Epithelial cell of prostate (primary cell): ENCODE data around the gene ARHGAP25.

ENCODE experiments used
- DNase-seq: peaks from one replicate; pipeline ENCODE4 v3.0.0-alpha.2; 2011; ENCODE audit warnings: low read depth, low spot score
- H3K27ac ChIP-seq: fragments of 450-650 bp; 2 replicates; pipeline ENCODE4 v1.5.1; 2017; ENCODE audit warnings: mild to moderate bottlenecking

ARHGAP25 gene

DNA sequence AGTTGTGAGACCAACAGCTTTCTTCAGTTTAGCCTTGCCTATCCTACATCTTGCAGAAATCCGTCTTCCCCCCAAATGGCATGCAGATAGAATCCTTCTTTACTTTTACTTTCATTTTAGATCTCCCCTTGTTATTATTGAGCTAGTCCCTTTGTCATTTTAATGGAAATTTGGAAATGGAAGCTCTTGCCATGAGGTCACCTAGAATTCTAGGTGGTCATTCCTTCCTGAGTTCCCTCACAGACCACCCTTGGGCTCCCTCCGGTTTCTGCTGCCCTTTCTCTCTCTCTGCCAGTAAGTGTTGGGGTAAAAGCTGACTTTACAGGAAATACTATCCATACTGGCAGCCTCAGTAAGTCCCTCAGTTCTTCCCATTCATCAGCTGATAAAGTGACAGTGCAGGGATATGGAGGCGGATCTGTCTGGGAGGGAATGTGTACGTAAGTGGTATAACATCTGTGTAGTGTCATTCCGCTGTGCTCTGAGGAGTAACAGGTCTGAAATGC, 30.2 kb downstream of the ARHGAP25 start:
- no peak overlapping the region for H3K27ac ChIP-seq
- DNase-seq, result no peak

DNA sequence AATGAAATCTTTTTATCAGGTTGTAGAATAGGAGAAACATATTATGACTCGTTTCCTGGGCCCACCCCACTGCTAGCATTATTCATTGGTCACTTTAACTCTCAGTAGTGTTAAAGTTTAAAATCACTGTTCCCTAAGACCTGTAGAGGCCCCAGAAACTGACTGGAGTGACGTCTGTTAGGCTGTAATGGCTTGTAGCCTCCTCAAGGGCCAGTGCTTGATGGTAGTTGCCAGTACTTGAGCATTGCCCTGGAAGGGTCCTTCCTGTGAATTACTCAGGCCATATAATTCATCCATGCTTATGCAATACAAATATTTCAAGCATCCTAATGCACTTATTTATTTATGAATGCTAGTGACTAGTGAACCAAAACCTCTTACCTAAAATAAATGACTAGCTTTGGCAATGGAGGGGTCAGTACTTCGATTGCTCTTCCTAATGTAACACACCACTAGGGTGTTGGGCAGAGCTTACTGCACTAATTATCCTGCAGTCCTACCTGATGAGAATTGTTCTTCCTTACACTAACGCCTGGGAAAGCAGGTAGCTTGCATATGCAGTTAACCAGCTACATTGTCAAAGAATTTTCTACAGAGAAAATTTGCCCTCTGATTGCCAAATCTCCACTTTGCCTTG, 31.2 kb downstream of the ARHGAP25 start:
- peak overlapping the region; percentile 53 for H3K27ac ChIP-seq
- DNase-seq, result no peak

DNA sequence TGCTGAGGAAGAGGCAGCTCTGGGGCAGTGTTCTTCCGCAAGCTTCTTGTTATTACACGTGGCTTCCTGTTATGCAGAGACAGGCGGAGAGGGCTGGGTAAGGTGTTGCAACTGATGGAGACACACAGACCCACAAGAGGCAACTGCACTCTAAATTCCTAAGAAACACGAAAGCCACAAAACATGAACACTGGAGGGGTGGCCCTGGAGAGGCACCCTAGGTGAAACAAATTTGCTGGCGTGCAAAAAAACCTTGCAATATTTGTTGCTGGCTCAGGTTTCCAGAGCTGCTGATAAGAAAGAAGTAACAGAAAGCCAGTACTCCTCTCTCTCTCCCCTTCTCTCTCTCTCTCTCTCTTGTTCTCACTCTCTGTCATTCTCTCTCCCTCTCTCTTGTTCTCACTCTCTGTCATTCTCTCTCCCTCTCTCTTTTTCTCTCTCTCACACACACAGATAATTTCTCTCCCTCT, 31.8 kb downstream of the ARHGAP25 start:
- no peak for DNase-seq
- peak overlapping the region; percentile 53 for H3K27ac ChIP-seq

DNA sequence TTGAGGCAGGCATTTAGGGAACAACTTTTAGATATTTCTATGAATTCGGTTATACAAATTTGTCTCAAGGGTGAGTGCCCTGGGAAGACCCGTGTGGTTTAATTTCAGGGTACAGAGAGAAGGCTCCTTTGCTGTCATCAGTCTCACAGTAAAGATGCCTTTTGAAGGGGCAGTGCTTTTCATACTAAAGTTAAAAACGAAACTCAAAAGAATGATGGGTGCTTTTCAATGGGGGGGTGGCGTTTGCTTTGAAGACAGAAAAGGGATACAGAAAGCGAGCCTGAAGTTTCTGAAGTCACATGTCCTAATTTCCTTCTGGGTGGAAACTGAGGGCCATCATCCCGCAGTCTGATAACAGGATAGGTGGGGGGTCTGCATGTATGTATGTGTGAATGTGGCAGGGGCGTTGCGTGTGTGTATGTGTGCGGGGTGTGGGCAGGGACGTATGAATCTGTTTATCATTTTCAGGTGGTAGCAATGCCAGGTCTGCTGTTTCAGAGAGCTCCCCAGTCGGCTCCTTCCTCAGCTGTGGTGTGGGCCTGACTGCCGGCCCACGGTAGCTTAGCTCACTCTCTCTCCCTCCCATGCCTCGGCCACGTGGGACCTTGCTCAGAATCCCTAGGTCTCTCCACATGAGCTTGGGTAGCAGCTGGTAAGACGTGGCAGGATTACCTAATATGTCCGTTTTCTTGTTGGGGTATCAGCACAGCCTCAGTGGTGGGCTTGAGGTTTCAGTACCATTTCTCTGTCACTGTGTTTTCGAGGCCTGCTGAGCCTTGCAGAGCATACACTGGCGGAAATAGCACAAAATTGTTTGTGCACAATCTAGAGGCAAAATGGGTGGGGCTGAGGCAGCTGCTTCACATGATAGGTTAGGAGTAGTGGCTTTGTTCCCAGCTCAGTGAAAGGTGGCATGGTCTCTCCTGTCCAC, 32.7 kb downstream of the ARHGAP25 start:
- no peak for DNase-seq
- H3K27ac ChIP-seq, result no peak overlapping the region

DNA sequence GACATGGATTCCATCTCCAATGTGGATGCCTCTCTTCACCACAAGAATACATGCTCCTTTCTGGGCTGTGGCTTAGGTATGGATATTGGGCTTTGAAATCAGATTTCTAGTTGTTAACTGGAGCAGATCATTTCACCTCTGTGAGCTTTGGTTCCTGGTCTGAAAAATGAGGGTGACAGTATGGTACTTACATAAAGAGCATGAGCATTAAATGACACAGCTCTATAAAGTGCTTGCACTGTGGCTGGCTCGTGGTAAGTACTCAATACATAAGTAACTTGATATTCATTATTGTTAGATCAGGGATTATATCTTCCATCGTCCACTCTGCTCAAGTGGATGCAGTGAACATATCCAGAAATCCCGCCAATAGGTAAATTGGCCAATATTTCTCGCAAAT, 33.4 kb downstream of the ARHGAP25 start:
- DNase-seq, result no peak
- H3K27ac ChIP-seq, result no peak overlapping the region

DNA sequence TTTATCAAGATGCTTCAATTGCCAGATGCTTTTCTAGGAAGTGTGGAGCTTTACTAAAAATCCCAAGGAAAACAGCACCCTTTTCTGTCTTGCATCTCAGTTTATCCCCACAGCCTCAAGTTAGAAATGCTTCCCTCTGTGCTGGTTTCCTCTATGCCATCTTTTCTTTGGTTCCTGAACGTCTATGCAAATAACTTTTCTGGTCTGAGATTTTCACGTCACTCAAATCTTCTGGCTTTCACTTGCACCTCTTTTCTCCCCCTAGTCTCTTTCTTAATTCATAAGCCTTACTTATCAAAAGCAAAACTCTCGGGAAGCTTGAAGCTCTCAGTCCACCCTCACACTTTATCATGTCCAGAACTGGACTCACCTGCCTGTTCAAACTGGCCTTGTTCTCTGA, 33.9 kb downstream of the ARHGAP25 start:
- no peak for DNase-seq

DNA sequence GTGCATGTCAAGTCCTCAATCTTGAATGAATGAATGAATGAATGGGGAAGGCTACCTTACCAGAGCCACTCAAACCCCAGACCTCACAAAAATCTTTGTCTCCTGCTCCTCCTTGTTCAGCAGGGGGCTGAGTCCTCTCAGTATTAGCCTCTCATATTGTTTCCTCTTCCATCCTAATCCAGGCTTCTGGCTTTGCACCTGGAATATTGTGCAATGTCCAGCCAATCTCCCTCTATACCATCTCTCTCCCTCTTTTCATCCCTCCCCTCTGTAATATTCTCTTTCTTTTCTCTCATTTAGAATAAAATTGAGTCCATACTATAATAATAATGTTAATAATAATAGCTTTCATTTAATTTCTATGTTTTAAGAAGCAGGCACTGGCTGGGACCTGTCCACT, 34.3 kb downstream of the ARHGAP25 start:
- DNase-seq, result no peak
- no peak overlapping the region for H3K27ac ChIP-seq

More for the DNA sequence above, 33.9 kb downstream of the ARHGAP25 start:
- H3K27ac ChIP-seq, result no peak overlapping the region

DNA sequence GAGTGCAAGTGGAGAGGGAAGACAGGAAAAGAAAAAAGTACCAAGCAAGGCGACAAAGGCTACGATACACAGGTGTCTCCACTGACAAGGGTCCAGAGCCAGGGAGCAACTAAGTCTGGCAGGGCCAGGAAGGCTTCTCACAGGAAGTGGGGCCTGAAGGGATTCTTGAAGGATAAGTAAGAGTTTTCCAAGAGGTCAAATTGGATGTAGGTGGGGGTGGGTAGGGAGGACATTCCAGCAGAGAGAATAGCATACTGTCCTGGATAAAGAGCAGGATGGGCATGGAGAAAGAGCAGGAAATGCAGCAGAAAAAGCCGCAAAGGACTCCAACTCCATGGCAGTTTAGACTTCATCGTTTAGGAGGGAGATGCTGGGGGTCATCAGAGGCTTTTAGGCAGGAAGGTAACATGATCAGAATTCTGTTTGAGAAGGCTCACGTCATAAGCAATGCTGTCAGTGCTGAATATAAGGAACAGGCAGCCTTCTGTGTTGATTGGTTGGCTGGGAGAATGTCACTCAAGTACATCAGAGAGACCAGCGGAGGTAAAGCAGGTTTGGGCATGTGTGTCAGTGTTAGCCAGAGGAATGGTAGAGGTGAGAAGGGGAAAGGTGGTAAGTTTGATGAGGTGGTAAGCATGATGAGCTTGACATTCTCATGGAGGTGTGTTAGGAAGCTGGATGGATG, 35.1 kb downstream of the ARHGAP25 start:
- no peak overlapping the region for H3K27ac ChIP-seq
- no peak for DNase-seq

DNA sequence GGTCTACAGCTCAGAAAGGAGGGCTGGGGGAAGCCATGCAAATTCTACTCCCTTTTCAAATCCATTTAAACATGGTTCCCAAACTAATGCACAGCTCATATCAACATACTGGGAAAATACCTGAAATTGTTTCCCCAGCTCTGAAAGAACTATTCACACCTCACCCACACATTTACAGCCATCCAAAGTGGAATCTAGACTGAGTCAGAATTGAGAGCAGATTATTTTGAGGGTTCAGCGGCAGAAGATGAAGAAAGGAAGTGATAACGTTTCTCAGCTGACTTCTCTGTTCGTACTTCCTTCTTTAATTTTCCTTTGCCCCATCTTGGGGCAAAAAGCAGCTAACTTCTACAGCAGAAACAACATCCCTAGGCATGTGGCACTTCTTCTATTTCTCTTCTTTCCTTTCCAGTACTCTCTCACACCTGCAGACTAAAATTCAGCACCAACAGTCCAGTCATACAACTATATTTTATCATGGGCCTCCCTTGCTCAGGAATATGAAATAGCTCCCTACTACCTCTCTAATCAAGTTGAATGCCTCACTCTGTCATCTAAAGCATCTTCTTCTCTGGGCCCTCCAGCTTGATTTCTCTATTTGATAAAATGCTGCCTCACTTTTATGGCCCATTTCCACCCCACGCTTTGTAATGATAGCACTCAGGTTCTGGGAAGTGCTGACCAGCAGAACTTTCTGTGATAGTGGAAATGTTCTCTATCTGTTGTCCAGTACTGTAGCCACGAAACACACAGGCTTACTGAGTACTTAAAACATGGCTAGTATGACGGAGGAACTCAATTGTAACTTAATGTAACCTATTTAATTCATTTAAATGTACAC, 35.9 kb downstream of the ARHGAP25 start:
- no peak overlapping the region for H3K27ac ChIP-seq
- DNase-seq, result no peak

DNA sequence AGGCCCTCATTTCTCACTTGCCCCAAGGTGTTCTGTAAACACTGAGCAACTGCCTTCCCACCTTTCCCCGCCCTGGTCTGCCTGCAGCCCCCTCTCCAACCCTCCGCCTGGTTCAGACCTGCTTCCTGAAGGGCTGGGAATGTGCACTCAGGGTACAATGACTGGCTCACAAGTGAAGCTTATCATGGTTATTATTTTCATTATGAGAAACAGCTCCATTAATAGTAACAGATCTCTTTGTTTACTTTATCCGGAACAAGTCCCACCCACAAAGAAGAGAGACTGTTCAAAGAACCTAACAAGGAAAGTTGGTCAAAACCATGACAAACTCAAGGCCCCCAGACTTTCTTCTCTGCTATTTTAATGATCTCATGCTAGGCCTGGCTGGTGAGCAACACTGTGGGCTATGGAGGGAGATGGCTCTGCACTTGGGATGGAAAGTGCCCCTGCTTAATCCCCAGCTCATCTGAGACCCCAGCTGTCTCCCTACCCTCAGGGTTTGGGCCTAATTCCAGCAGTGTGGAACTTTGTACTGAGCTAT, 36.7 kb downstream of the ARHGAP25 start:
- DNase-seq, result no peak
- no peak overlapping the region for H3K27ac ChIP-seq

DNA sequence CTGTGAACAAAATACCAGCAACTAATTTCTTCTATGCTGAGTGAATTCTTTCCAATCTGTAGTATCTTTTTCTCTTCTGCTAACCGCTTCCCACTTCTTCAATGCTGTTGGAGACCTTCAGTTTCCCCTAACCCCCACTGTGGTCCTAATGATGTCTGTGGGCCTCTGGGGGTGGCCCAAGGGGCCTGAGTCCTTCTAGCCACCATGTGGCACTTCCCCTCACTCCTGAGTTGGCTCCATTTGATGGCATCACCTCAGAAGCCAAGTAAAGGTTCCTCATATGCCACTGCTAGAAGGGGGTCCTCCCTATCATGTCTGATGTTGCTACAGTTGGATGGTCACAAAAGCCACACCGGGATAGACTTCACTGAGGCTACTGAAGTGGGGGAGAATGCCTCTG, 37.5 kb downstream of the ARHGAP25 start:
- H3K27ac ChIP-seq, result no peak overlapping the region
- DNase-seq, result no peak

DNA sequence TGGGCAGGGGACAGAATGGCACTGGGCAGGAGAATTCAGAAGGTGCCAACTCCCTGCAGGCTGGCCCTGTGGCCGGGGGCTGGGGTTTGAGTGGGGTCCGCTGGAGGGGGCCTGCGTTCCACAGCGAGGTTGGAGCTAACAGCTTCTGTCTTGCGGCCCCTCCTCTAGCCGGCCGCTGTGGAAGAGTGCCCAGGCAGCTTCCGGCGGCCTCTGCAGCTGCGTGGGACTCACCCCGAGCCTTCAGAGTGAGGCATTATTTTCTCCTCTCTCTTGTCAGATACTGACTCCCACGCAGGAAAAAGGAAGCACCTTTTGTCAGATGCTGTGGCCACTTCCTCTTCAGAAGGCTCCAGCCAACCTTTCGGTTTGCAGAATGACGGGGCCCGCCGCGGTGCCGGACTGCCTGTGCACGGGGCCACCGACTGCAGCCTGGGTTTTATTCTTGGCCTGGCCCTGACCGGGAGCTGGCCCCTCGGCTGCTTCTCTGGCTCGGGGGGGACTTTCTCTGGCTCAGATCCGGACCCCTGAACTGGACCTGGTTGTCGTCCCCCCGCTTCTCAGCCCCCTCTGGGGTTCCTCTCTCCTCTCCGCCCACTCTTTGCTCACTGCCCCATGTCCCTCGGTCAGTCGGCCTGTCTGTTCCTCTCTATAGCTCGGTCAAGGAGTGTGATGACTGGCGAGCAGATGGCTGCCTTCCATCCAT, 40.1 kb downstream of the ARHGAP25 start:
- H3K27ac ChIP-seq, result no peak overlapping the region
- DNase-seq, result no peak

DNA sequence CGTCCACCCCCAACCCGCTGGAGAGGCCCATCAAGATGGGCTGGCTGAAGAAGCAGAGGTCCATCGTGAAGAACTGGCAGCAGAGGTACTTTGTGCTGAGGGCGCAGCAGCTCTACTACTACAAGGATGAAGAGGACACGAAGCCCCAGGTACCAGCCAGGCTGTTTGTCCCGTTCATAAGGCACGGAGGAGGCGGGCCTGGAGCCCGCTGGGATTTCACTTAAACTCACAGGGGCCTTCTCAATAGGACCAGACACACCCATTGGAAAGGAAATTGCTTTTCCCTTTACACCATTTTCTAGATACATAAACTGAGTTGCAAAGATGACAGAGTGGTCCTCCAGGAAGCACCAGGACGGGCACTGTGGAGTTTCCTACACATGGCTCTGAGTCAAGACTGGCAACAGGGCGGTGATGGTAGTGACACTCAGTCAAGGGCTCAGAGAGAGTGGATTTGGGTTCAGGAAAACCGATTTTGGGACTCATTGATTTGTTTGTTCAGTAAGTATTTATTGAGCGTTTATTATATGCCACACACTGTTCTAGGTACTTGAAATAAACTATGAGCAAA, 40.7 kb downstream of the ARHGAP25 start:
- H3K27ac ChIP-seq, result no peak overlapping the region
- DNase-seq, result no peak

DNA sequence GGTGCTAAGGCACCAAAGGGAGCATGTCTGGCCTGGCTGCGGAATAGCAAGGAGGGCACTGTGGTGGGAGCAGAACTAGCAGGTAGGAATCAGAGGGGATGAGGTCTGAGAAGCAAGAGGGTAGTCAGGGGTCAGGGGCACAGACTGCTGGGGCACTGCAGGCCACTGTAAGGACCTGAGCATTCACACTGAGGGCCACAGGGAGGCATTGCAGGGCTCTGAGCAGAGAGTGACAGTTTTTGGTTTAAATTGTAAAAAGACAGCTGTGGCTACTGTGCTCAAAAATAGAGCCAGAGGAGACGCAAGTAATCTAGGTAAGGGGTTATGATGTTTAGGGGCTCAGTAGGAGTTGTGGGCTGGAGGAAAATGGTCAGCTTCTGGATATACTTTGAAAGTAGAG, 41.5 kb downstream of the ARHGAP25 start:
- H3K27ac ChIP-seq, result no peak overlapping the region

DNA sequence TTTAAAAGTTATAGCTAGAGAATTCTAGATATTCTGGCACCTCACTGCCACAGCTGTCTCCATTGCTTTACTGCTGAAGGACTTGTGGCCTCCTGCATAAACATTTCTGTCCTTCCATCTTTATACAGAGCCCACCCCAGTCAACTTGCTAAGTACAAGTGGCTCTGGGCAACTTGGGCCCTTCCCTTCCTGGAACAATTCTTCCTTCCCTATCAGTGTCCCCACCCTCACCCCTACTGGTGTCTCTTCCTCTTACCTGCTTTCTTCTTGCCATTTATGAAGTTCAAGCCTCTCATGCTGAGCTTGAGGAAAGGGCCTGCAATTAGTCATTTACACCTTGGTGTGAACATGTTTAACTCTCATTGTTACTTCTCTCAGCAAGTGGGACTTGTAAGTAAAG, 45.0 kb downstream of the ARHGAP25 start:
- H3K27ac ChIP-seq, result no peak overlapping the region
- DNase-seq, result no peak

More for the DNA sequence above, 41.5 kb downstream of the ARHGAP25 start:
- no peak for DNase-seq

DNA sequence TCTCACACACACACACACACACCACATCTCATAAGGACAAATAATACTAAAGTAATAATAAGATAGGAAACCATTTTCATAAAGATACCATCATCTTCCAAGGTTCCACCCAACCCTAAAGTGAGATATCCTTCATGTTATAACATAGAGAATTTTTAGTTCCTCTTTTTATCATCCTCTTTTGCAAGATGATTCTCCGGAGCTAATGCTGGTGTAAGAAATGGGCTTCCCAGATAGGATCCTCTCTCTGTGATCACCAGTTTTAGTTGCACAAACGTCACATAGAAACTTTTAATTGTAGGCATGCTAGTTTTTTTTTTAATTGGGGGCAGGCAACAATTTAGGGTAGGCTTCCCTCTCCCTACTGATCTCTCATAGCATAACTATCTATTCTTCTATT, 49.6 kb downstream of the ARHGAP25 start:
- no peak for DNase-seq
- no peak overlapping the region for H3K27ac ChIP-seq

DNA sequence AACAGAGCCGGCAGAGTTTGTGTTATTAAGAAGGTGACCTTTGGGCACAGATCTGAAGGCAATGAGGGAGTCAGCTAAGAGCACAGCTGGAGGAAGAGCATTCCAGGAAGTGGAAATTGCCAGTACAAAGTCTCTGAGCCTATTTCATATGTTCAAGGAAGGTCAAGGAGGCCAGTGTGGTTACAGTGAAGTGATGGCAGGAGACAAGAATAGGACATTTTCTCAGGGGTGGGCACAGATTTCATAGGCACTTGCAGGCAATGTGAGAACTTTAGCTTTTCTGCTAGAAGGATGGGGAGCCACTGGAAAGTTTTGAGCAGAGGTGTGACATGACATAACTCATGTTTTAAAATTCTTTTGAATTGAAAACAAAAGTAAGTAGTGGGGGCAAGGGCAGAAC, 50.3 kb downstream of the ARHGAP25 start:
- no peak overlapping the region for H3K27ac ChIP-seq
- DNase-seq, result no peak

DNA sequence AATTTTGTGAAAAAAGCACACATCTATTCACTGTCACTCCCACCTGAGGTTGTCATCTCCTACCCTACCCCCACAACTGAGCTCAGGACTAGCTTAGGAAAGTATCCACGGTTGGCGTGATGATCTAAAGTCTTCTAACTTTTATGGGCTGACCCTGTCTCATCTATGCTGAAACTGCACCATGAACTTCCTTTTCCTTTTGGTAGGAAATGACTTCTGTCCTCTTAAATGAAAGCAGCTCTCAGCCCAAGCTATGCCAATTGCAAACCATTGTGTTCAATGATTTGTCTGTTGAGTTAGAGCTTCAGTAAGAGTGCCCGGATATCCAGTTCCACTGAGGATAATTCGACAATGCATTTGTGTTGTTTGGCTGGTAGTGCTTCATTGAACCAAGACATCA, 52.7 kb downstream of the ARHGAP25 start:
- H3K27ac ChIP-seq, result no peak overlapping the region
- no peak for DNase-seq

DNA sequence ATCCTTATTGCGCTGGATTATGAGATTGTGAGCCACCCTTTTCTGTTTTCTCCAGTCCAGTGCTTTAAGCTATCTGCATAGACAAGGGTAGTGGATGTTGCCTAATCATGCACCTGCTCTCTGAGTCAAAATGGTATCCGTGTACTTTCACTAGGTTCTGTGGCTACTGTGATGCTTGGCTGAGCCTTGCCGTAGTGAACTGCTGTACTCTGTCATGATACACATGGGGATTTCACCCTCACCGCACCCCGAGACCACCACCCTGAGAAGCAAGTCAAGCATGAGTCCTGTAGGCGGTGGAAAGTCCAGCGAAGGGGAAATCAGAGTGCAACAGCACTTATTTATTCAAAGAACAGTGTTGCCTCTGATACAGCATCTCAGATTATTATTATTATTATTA, 55.0 kb downstream of the ARHGAP25 start:
- DNase-seq, result no peak
- H3K27ac ChIP-seq, result no peak overlapping the region
